NCI-H1436 (cell line): ENCODE data around the gene ANGEL1.
A peak's percentile ranks its signal among the peaks of the same experiment; 100 is the strongest.

Experiments
- DNase-seq: peaks from one replicate; lab custom pipeline; 2025; lab: John Stamatoyannopoulos, UW

Gene ANGEL1

GRCh38 chr14:76820700-76821099, 8.0 kb upstream of the ANGEL1 start:
- DNase-seq: no peak

GRCh38 chr14:76814726-76815645, 2.3 kb upstream of the ANGEL1 start:
- no peak for DNase-seq

- DNase-seq: no peak
Observed at GRCh38 chr14:76812093-76812421, 625 bp downstream of the ANGEL1 start.

GRCh38 chr14:76811561-76811960, 1.1 kb downstream of the ANGEL1 start:
- no peak for DNase-seq

GRCh38 chr14:76810953-76811400, 1.7 kb downstream of the ANGEL1 start:
- no peak for DNase-seq

GRCh38 chr14:76810525-76810924, 2.2 kb downstream of the ANGEL1 start:
- no peak for DNase-seq

GRCh38 chr14:76808990-76809389, 3.7 kb downstream of the ANGEL1 start:
- no peak for DNase-seq

- no peak for DNase-seq
Observed at GRCh38 chr14:76808011-76808410, 4.7 kb downstream of the ANGEL1 start.

- no peak for DNase-seq
Observed at GRCh38 chr14:76806446-76806845, 6.2 kb downstream of the ANGEL1 start.

- DNase-seq: no peak
Observed at GRCh38 chr14:76793956-76794355, 18.7 kb downstream of the ANGEL1 start.

- DNase-seq: no peak
Observed at GRCh38 chr14:76793324-76793723, 19.4 kb downstream of the ANGEL1 start.

GRCh38 chr14:76792422-76792821, 20.3 kb downstream of the ANGEL1 start:
- DNase-seq: no peak

GRCh38 chr14:76786601-76787000, 26.1 kb downstream of the ANGEL1 start:
- no peak for DNase-seq

GRCh38 chr14:76784881-76785280, 27.8 kb downstream of the ANGEL1 start:
- DNase-seq: peak; percentile 86

- DNase-seq: no peak
Observed at GRCh38 chr14:76784266-76784874, 28.3 kb downstream of the ANGEL1 start.

- DNase-seq: no peak
Observed at GRCh38 chr14:76782885-76783566, 29.7 kb downstream of the ANGEL1 start.

GRCh38 chr14:76782115-76782884, 30.4 kb downstream of the ANGEL1 start:
- DNase-seq: no peak

GRCh38 chr14:76781648-76782051, 31.0 kb downstream of the ANGEL1 start:
- no peak for DNase-seq

- no peak for DNase-seq
Observed at GRCh38 chr14:76780875-76781647, 31.6 kb downstream of the ANGEL1 start.

GRCh38 chr14:76780360-76780759, 32.3 kb downstream of the ANGEL1 start:
- DNase-seq: no peak

GRCh38 chr14:76780058-76780345, 32.7 kb downstream of the ANGEL1 start:
- DNase-seq: no peak
